DND-41 (cell line): ENCODE data around the gene CTDP1.
"Not testable (repeated sequence)": the region's sequence is repeated elsewhere in the genome, so short reads cannot be mapped to it uniquely, and the experiment has no call there.

ENCODE experiments used
- ATAC-seq: fragments of 200-7000 bp; cut with Tn5 transposase; 3 replicates; pipeline ENCODE4 v1.9.1; 2021; ENCODE audit warnings: low read depth; ENCODE audit not compliant: insufficient read depth
- DNase-seq: peaks from one replicate; pipeline ENCODE4 v3.0.0-alpha.2; 2020
- H2AFZ ChIP-seq: 2 replicates; pipeline ENCODE4 v1.6.0; 2012; ENCODE audit warnings: low read depth, low read length
- H3K27ac ChIP-seq: 2 replicates; pipeline ENCODE4 v1.5.1; 2012; ENCODE audit warnings: low read length, inconsistent platforms
- H3K27me3 ChIP-seq: fragments of 200-600 bp; sonication (generic); 2 replicates; pipeline ENCODE4 v1.6.0; 2012; ENCODE audit warnings: low read length, mild to moderate bottlenecking, inconsistent platforms; ENCODE audit not compliant: insufficient read depth, poor library complexity
- H3K36me3 ChIP-seq: 2 replicates; pipeline ENCODE4 v1.5.1; 2012; ENCODE audit warnings: low read length, inconsistent platforms; ENCODE audit not compliant: insufficient read depth
- H3K4me1 ChIP-seq: 2 replicates; pipeline ENCODE4 v1.5.1; 2012; ENCODE audit warnings: mild to moderate bottlenecking, low read length; ENCODE audit not compliant: insufficient read depth
- H3K4me2 ChIP-seq: 2 replicates; pipeline ENCODE4 v1.6.0; 2012; ENCODE audit warnings: mild to moderate bottlenecking, moderate library complexity, low read length, inconsistent platforms; ENCODE audit not compliant: insufficient read depth
- H3K4me3 ChIP-seq, 2 experiments: fragments of 200-600 bp in 1 of 2; shearing (Covaris generic) in 1 of 2; 2 replicates each; pipeline ENCODE4 v1.5.1; 2012 to 2016; ENCODE audit warnings: inconsistent platforms in 2 of 2, low read length in 2 of 2, mild to moderate bottlenecking in 2 of 2, low read depth in 1 of 2, moderate library complexity in 1 of 2
- H3K79me2 ChIP-seq: 2 replicates; pipeline ENCODE4 v1.6.0; 2012; ENCODE audit warnings: low read length, inconsistent platforms; ENCODE audit not compliant: insufficient read depth
- H3K9ac ChIP-seq: 2 replicates; pipeline ENCODE4 v1.6.0; 2012; ENCODE audit warnings: low read depth, mild to moderate bottlenecking, inconsistent platforms, low read length, moderate library complexity
- H3K9me3 ChIP-seq: 2 replicates; pipeline ENCODE4 v1.5.1; 2012; ENCODE audit warnings: low read length, moderate library complexity, mild to moderate bottlenecking, inconsistent platforms; ENCODE audit not compliant: insufficient read depth, severe bottlenecking
- H4K20me1 ChIP-seq: 2 replicates; pipeline ENCODE4 v1.6.0; 2012; ENCODE audit warnings: low read length; ENCODE audit not compliant: insufficient read depth
- EZH2 ChIP-seq: IDR thresholded peaks from 3 replicates; pipeline ENCODE4 v1.6.1; 2012; ENCODE audit warnings: borderline replicate concordance, low read depth, mild to moderate bottlenecking, moderate library complexity, low read length, inconsistent platforms; ENCODE audit not compliant: severe bottlenecking
- TF ChIP-seq, protein P1 (sequence below): IDR thresholded peaks from 2 replicates; pipeline ENCODE4 v1.5.1; 2012; ENCODE audit warnings: borderline replicate concordance, low read length, moderate library complexity, mild to moderate bottlenecking; ENCODE audit not compliant: poor library complexity, severe bottlenecking; ENCODE audit errors: extremely low read depth

The CTDP1 gene

DNA sequence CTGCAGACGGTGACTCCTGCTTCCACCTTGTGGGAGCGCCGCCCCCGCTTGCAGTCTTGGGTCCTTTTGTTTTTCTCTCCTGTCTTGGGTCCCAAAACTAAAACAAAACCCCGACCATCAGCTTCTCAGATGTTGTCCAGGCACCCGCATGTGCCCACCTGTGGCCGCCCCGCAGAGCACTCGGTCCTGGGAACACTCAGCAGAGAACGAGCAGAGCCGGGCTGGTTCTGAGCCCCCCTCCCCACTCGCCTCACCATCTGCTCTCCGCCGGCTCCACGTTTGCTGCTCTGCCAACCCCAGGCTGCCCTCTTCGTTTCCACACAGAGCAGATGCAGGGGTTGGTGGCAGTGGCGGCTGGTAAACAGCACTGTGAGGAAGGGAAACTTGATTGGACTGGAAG lies 38.5 kb downstream of the CTDP1 start:
- H3K9me3 ChIP-seq = no peaks in the 10 kb centered on the region
- H3K4me2 ChIP-seq = no peak overlapping the region
- H3K9ac ChIP-seq = no peak overlapping the region
- DNase-seq (no peak), ATAC-seq (no peak)
- H2AFZ ChIP-seq = no peak overlapping the region
- no peaks in the 10 kb centered on the region for H3K4me1 ChIP-seq
- peaks cover 18% of the 10 kb centered on the region for H3K79me2 ChIP-seq
- H4K20me1 ChIP-seq = peaks cover 31% of the 10 kb centered on the region
- no peak overlapping the region for H3K4me3 ChIP-seq
- H3K36me3 ChIP-seq = peaks cover 90% of the 10 kb centered on the region
- no peaks in the 10 kb centered on the region for H3K27me3 ChIP-seq
- no peak overlapping the region for H3K27ac ChIP-seq
- TF ChIP-seq EZH2 = no peak
- TF ChIP-seq, protein P1, sequence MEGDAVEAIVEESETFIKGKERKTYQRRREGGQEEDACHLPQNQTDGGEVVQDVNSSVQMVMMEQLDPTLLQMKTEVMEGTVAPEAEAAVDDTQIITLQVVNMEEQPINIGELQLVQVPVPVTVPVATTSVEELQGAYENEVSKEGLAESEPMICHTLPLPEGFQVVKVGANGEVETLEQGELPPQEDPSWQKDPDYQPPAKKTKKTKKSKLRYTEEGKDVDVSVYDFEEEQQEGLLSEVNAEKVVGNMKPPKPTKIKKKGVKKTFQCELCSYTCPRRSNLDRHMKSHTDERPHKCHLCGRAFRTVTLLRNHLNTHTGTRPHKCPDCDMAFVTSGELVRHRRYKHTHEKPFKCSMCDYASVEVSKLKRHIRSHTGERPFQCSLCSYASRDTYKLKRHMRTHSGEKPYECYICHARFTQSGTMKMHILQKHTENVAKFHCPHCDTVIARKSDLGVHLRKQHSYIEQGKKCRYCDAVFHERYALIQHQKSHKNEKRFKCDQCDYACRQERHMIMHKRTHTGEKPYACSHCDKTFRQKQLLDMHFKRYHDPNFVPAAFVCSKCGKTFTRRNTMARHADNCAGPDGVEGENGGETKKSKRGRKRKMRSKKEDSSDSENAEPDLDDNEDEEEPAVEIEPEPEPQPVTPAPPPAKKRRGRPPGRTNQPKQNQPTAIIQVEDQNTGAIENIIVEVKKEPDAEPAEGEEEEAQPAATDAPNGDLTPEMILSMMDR = no peak

DNA sequence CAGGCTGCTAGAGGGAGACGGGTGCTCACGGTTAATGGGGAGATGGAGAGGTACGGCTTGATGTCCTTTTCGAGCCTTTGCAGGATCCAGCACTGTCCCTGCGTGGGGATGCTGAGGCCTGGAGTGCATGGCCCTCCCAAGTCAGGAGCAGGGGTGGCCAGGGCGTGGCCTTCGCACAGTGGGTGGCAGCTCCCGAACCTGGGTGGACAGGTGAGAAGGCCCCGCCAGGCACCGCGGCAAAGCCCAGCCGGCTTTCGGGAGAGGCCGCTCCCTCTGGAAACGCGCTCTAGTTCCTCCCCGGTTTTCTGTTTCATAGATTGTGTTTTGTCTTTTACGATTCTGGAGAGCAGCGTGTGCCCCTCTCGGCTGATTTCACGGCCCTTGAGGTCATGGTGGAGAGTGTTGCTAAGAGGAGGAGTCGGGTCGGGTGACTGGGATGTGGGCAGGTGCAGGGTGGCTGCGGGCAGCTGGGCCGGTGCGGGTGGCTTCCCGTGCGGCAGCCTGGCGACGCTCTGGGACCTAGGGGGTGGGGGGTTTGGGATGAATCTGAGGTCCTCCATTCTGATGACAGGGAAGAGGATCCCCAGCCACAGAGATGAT lies 39.4 kb downstream of the CTDP1 start:
- TF ChIP-seq, protein P1 = no peak
- TF ChIP-seq EZH2 = no peak
- H3K4me3 ChIP-seq = no peak overlapping the region
- H3K36me3 ChIP-seq = peaks cover 90% of the 10 kb centered on the region
- no peaks in the 10 kb centered on the region for H3K27me3 ChIP-seq
- H4K20me1 ChIP-seq = peaks cover 38% of the 10 kb centered on the region
- no peaks in the 10 kb centered on the region for H3K4me1 ChIP-seq
- peaks cover 24% of the 10 kb centered on the region for H3K79me2 ChIP-seq
- ATAC-seq (no peak), DNase-seq (no peak)
- no peak overlapping the region for H3K27ac ChIP-seq
- no peak overlapping the region for H3K4me2 ChIP-seq
- H3K9me3 ChIP-seq = no peaks in the 10 kb centered on the region
- no peak overlapping the region for H2AFZ ChIP-seq
- H3K9ac ChIP-seq = no peak overlapping the region

DNA sequence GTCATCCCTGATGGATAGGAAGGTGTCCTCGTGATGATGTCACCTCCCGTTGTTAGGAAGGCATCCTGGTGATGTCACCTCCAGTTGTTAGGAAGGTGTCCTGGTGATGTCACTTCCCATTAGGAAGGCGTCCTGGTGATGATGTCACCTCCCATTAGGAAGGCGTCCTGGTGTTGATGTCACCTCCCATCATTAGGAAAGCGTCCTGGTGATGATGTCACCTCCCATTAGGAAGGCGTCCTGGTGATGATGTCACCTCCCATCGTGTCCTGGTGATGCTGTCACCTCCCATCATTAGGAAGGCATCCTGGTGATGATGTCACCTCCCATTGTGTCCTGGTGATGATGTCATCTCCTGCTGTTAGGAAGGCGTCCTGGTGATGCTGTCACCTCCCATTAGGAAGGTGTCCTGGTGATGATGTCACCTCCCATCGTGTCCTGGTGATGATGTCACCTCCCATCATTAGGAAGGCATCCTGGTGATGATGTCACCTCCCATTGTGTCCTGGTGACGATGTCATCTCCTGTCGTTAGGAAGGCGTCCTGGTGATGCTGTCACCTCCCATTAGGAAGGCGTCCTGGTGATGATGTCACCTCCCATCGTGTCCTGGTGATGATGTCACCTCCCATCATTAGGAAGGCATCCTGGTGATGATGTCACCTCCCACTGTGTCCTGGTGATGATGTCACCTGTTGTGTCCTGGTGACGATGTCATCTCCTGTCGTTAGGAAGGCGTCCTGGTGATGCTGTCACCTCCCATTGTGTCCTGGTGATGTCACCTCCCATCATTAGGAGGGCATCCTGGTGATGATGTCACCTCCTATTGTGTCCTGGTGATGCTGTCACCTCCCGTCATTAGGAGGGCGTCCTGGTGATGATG lies 40.1 kb downstream of the CTDP1 start:
- ATAC-seq, H3K4me2 ChIP-seq, H3K27me3 ChIP-seq, H3K9me3 ChIP-seq, H2AFZ ChIP-seq, H3K4me1 ChIP-seq, DNase-seq, H3K9ac ChIP-seq, H3K4me3 ChIP-seq, H3K27ac ChIP-seq: not testable (repeated sequence)
- Histone ChIP-seq H3K79me2 (peaks cover 28% of the 10 kb centered on the region), H3K36me3 (peaks cover 90% of the 10 kb centered on the region), H4K20me1 (peaks cover 43% of the 10 kb centered on the region)

DNA sequence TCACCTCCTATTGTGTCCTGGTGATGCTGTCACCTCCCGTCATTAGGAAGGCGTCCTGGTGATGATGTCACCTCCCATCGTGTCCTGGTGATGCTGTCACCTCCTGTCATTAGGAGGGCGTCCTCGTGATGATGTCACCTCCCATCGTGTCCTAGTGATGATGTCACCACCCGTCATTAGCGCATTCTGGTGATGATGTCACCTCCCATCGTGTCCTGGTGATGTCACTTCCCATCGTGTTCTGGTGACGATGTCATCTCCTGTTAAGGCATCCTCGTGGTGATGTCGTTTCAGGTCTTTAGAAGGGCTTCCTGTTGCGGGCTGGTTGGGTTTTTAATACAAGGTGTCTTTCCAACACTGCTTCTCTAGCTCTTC lies 40.7 kb downstream of the CTDP1 start:
- no peaks in the 10 kb centered on the region for H3K4me1 ChIP-seq
- peaks cover 33% of the 10 kb centered on the region for H3K79me2 ChIP-seq
- peaks cover 90% of the 10 kb centered on the region for H3K36me3 ChIP-seq
- ATAC-seq = no peak
- no peak overlapping the region for H3K4me2 ChIP-seq
- no peak overlapping the region for H3K27ac ChIP-seq
- H4K20me1 ChIP-seq = peaks cover 43% of the 10 kb centered on the region
- H3K9ac ChIP-seq = no peak overlapping the region
- no peak overlapping the region for H3K4me3 ChIP-seq
- no peaks in the 10 kb centered on the region for H3K27me3 ChIP-seq
- TF ChIP-seq EZH2 = no peak
- TF ChIP-seq, protein P1 = no peak
- H2AFZ ChIP-seq = no peak overlapping the region
- DNase-seq = peak; percentile 12
- H3K9me3 ChIP-seq = no peaks in the 10 kb centered on the region
